IMR-90 (cell line): ENCODE results near the gene DOCK9. TPM values are rescaled to one million over a fixed set of nuclear protein-coding genes. Genes with fewer than 3 reads are reported as not detected.

Source experiments
- ATAC-seq: fragments of 200-7000 bp; cut with Tn5 transposase; 2 replicates; pipeline ENCODE4 v1.9.1; 2020; ENCODE audit warnings: low read depth, mild to moderate bottlenecking, moderate library complexity
- BruUV-seq: library from RNA; stranded (reverse); fragments of 400-500 nt; replicated peaks from 2 replicates; lab custom pipeline; 2021; lab: Mats Ljungman, UMichigan
- CTCF ChIA-PET: fragments of 300-600 bp; formaldehyde crosslinking; extraction: SDS; loops from one replicate; lab custom pipeline; 2021; ENCODE audit warnings: antibody characterized with exemption; lab: Yijun Ruan, JAX
- POLR2A ChIA-PET: fragments of 300-600 bp; sonication (Branson Sonifier 250); formaldehyde crosslinking; loops from one replicate; lab custom pipeline; 2022; ENCODE audit warnings: antibody characterized with exemption; ENCODE audit not compliant: unreplicated experiment; lab: Charles Lee
- DNase-seq: peaks from one replicate; pipeline ENCODE4 v3.0.0; 2013
- H2AFZ ChIP-seq: replicated peaks from 2 replicates; pipeline ENCODE3; 2013; ENCODE audit warnings: low read length, mild to moderate bottlenecking; ENCODE audit not compliant: poor library complexity
- H2AK5ac ChIP-seq: 2 replicates; pipeline ENCODE4 v1.6.1; 2013; ENCODE audit warnings: low read depth, low read length, inconsistent platforms
- H2AK9ac ChIP-seq: replicated peaks from 2 replicates; pipeline ENCODE3; 2013; ENCODE audit warnings: mild to moderate bottlenecking, low read depth, low read length, moderate library complexity; ENCODE audit not compliant: poor library complexity
- H2BK120ac ChIP-seq: 2 replicates; pipeline ENCODE4 v1.6.1; 2013; ENCODE audit warnings: low read depth, low read length, inconsistent platforms
- H2BK15ac ChIP-seq: 3 replicates; pipeline ENCODE4 v1.6.1; 2013; ENCODE audit warnings: low read depth, low read length, inconsistent platforms
- H2BK20ac ChIP-seq: 2 replicates; pipeline ENCODE4 v1.6.1; 2013; ENCODE audit warnings: low read depth, mild to moderate bottlenecking, inconsistent platforms, low read length, moderate library complexity
- H2BK5ac ChIP-seq: 2 replicates; pipeline ENCODE4 v1.6.1; 2013; ENCODE audit warnings: mild to moderate bottlenecking, low read depth, low read length, inconsistent platforms; ENCODE audit not compliant: poor library complexity, severe bottlenecking
- H3K14ac ChIP-seq: replicated peaks from 2 replicates; pipeline ENCODE4 v1.6.1; 2013; ENCODE audit warnings: low read depth, low read length, inconsistent platforms
- H3K18ac ChIP-seq: 2 replicates; pipeline ENCODE4 v1.6.1; 2013; ENCODE audit warnings: low read depth, low read length, control low read depth
- H3K23ac ChIP-seq: 2 replicates; pipeline ENCODE4 v1.6.1; 2013; ENCODE audit warnings: low read depth, low read length, inconsistent platforms
- H3K27ac ChIP-seq: 2 replicates; pipeline ENCODE4 v1.5.1; 2013; ENCODE audit warnings: mild to moderate bottlenecking, control low read depth, low read length; ENCODE audit not compliant: insufficient read depth
- H3K27me3 ChIP-seq: 2 replicates; pipeline ENCODE4 v1.6.1; 2013; ENCODE audit warnings: low read length; ENCODE audit not compliant: control insufficient read depth, insufficient read depth
- H3K36me3 ChIP-seq: 2 replicates; pipeline ENCODE4 v1.6.1; 2013; ENCODE audit warnings: low read length, mixed read lengths; ENCODE audit not compliant: control insufficient read depth, insufficient read depth
- H3K4ac ChIP-seq: 2 replicates; pipeline ENCODE4 v1.6.1; 2013; ENCODE audit warnings: low read depth, low read length, inconsistent platforms
- H3K4me1 ChIP-seq: 2 replicates; pipeline ENCODE4 v1.6.1; 2013; ENCODE audit warnings: low read length, mixed read lengths; ENCODE audit not compliant: control insufficient read depth, insufficient read depth
- H3K4me2 ChIP-seq: 2 replicates; pipeline ENCODE4 v1.6.1; 2013; ENCODE audit warnings: low read depth, mild to moderate bottlenecking, control low read depth, low read length, moderate library complexity
- H3K4me3 ChIP-seq: 2 replicates; pipeline ENCODE4 v1.5.1; 2013; ENCODE audit warnings: low read depth, mild to moderate bottlenecking, control low read depth, low read length, moderate library complexity; ENCODE audit not compliant: insufficient read depth
- H3K56ac ChIP-seq: 2 replicates; pipeline ENCODE4 v1.6.1; 2013; ENCODE audit warnings: low read length, inconsistent platforms; ENCODE audit not compliant: insufficient read depth; ENCODE audit errors: extremely low read depth
- H3K79me1 ChIP-seq, 2 experiments: 2 replicates each; pipeline ENCODE4 v1.6.1; 2013; ENCODE audit warnings: low read length in 2 of 2, inconsistent platforms in 1 of 2, low read depth in 1 of 2
- H3K9ac ChIP-seq: 2 replicates; pipeline ENCODE4 v1.6.1; 2013; ENCODE audit warnings: low read depth, low read length, control low read depth
- H3K9me1 ChIP-seq: 2 replicates; pipeline ENCODE4 v1.6.1; 2013; ENCODE audit warnings: low read length, inconsistent platforms; ENCODE audit not compliant: insufficient read depth
- H3K9me3 ChIP-seq: 2 replicates; pipeline ENCODE4 v1.6.1; 2013; ENCODE audit warnings: low read length; ENCODE audit not compliant: control insufficient read depth, insufficient read depth
- H4K20me1 ChIP-seq: 2 replicates; pipeline ENCODE4 v1.6.1; 2013; ENCODE audit warnings: low read length, inconsistent platforms; ENCODE audit not compliant: insufficient read depth
- H4K5ac ChIP-seq: 2 replicates; pipeline ENCODE4 v1.6.1; 2013; ENCODE audit warnings: mild to moderate bottlenecking, low read depth, low read length, control low read depth
- H4K8ac ChIP-seq, 2 experiments: 2 replicates each; pipeline ENCODE4 v1.6.1; 2013; ENCODE audit warnings: low read depth in 2 of 2, low read length in 2 of 2, control low read depth in 1 of 2, inconsistent platforms in 1 of 2
- H4K91ac ChIP-seq: 2 replicates; pipeline ENCODE4 v1.6.1; 2013; ENCODE audit warnings: low read depth, low read length, inconsistent platforms; ENCODE audit not compliant: insufficient read depth
- BHLHE40 ChIP-seq: fragments of 150-350 bp; IDR thresholded peaks from 2 replicates; pipeline ENCODE4 v1.6.1; 2016; ENCODE audit warnings: mild to moderate bottlenecking, low read depth, low read length
- CHD1 ChIP-seq: IDR thresholded peaks from 2 replicates; pipeline ENCODE4 v1.6.1; 2012; ENCODE audit warnings: low read depth, low read length, improper control_type of control experiment
- WGBS, 2 experiments: methylation state at CpG; one replicate each; pipeline versions ENCODE4 v1.1.5 to v1.1.7; 2013; ENCODE audit warnings: missing lambda C conversion rate in 2 of 2; ENCODE audit not compliant: insufficient read length in 1 of 2; ENCODE audit errors: extremely low coverage in 2 of 2; 5-methylcytosine and 5-hydroxymethylcytosine counted together
- dilution Hi-C: fragments of 300-500 bp; cut with HindIII; formaldehyde crosslinking; loops from one replicate; pipeline ENCODE4 v1.14.3; 2018; ENCODE audit warnings: low sequenced_read_pairs; ENCODE audit not compliant: unreplicated experiment
- in situ Hi-C: fragments of 300-500 bp; cut with MboI; formaldehyde crosslinking; loops from 3 replicates; pipeline ENCODE4 v1.14.3; 2019; ENCODE audit warnings: low sequenced_read_pairs, inconsistent platforms, mixed read lengths
- intact Hi-C: fragments of 100-400 bp; cut with micrococcal nuclease; formaldehyde crosslinking; loops from 2 replicates; pipeline ENCODE4 v1.10.0; 2022
- polyA plus RNA-seq, 3 experiments: library from polyadenylated mRNA; depleted of rRNA; stranded (reverse); fragments of >200 nt; gene quantifications; 2 replicates each; pipeline ENCODE4 v1.2.3, GENCODE V29; 2012; ENCODE audit warnings: low replicate concordance in 1 of 3
- total RNA-seq: library from RNA; depleted of rRNA; stranded (reverse); fragments of >200 nt; gene quantifications from 2 replicates; pipeline ENCODE4 v1.2.3, GENCODE V29; 2012

The DOCK9 gene
- total and polyA plus RNA-seq, 2 of the 4 experiments (the other 2 are of a cell fraction), result 4.8 to 7.2 TPM

GRCh38 chr13:98985591-98985990 lies 7.7 kb upstream of the DOCK9 start:
- Histone ChIP-seq H2BK15ac (no peak overlapping the region), H3K4me2 (no peak overlapping the region), H2BK20ac (no peak overlapping the region), H3K4me3 (no peak overlapping the region), H3K9ac (no peak overlapping the region), H3K23ac (no peak overlapping the region), H3K4me1 (no peaks in the 10 kb centered on the region), H2AK5ac (no peak overlapping the region), H3K79me1 (peaks cover 0 to 4% of the 10 kb centered on the region in 2 experiments; a peak in 2 of 4 replicates), H3K14ac (no peak overlapping the region), H3K9me3 (no peaks in the 10 kb centered on the region), H2AK9ac (no peak overlapping the region), H4K91ac (no peak overlapping the region), H4K5ac (no peak overlapping the region), H3K4ac (no peak overlapping the region), H3K36me3 (no peaks in the 10 kb centered on the region), H3K27ac (no peak overlapping the region), H3K18ac (no peak overlapping the region), H2BK120ac (no peak overlapping the region), H2AFZ (no peak overlapping the region), H4K20me1 (no peaks in the 10 kb centered on the region), H3K27me3 (no peaks in the 10 kb centered on the region; the same call in 1 of the 2 replicates), H3K9me1 (no peaks in the 10 kb centered on the region), H4K8ac (no peak overlapping the region), H2BK5ac (no peak overlapping the region), H3K56ac (no peak overlapping the region)
- no CpG with 5 or more reads among the region's 6 CpGs for WGBS, 2 experiments
- ChIA-PET POLR2A (no interaction called here), CTCF (interaction anchor here (1.3 kb wide), 1 partner anchor 9 kb away, joined by 3 read pairs; no protein-coding TSS in a partner anchor)
- DNase-seq, result no peak
- no TSS peak for BruUV-seq
- in situ Hi-C loops (no loop called here), dilution Hi-C loops (no loop called here), intact Hi-C loops (no loop called here)
- no peak for TF ChIP-seq CHD1
- no peak for TF ChIP-seq BHLHE40
- ATAC-seq, result no peak
